Measurements from ENCODE around the gene LRRC4C. TPM values are rescaled to one million over a fixed set of nuclear protein-coding genes. Genes with fewer than 3 reads are reported as not detected.

LRRC4C gene
- total RNA-seq, 1 donor from 2014 or later, result 1.3 TPM

- no peak for TF ChIP-seq CTCF (IDR thresholded peaks at IDR 0.05; ENCODE audit: unreplicated experiment)
- H3K4me1 Mint-ChIP-seq (ENCODE audit: low read depth), result no peaks in the 10 kb centered on the region
Measured at GRCh38 chr11:40340911-40341310, 1118.5 kb downstream of the LRRC4C start.

GRCh38 chr11:40338739-40339138, 1120.7 kb downstream of the LRRC4C start:
- TF ChIP-seq CTCF (IDR thresholded peaks at IDR 0.05; ENCODE audit: unreplicated experiment), result no peak
- no peaks in the 10 kb centered on the region for H3K36me3 Mint-ChIP-seq (ENCODE audit: insufficient read depth)
- no peaks in the 10 kb centered on the region for H3K4me1 Mint-ChIP-seq (ENCODE audit: low read depth)
- no peak overlapping the region for H3K4me3 Mint-ChIP-seq (ENCODE audit: low read depth)
- H3K27ac Mint-ChIP-seq, result no peak overlapping the region
- no peak for DNase-seq (ENCODE audit: low spot score, unreplicated experiment)
- peaks cover 4% of the 10 kb centered on the region for H3K9me3 Mint-ChIP-seq (ENCODE audit: low read depth)
- H3K27me3 Mint-ChIP-seq, result no peaks in the 10 kb centered on the region

More at GRCh38 chr11:40340911-40341310, 1118.5 kb downstream of the LRRC4C start:
- Mint-ChIP-seq H3K27ac (no peak overlapping the region), H3K27me3 (no peaks in the 10 kb centered on the region), H3K9me3 (ENCODE audit: low read depth) (peaks cover 14% of the 10 kb centered on the region), H3K4me3 (ENCODE audit: low read depth) (no peak overlapping the region), H3K36me3 (ENCODE audit: insufficient read depth) (no peaks in the 10 kb centered on the region)
- no peak for DNase-seq (ENCODE audit: low spot score, unreplicated experiment)

- H3K27me3 Mint-ChIP-seq, result no peaks in the 10 kb centered on the region
- no peak for TF ChIP-seq CTCF (IDR thresholded peaks at IDR 0.05; ENCODE audit: unreplicated experiment)
- DNase-seq (ENCODE audit: low spot score, unreplicated experiment), result no peak
- H3K27ac Mint-ChIP-seq, result no peak overlapping the region
- no peak overlapping the region for H3K4me3 Mint-ChIP-seq (ENCODE audit: low read depth)
- no peaks in the 10 kb centered on the region for H3K4me1 Mint-ChIP-seq (ENCODE audit: low read depth)
- H3K36me3 Mint-ChIP-seq (ENCODE audit: insufficient read depth), result no peaks in the 10 kb centered on the region
- no peaks in the 10 kb centered on the region for H3K9me3 Mint-ChIP-seq (ENCODE audit: low read depth)
Measured at GRCh38 chr11:40338062-40338461, 1121.4 kb downstream of the LRRC4C start.

GRCh38 chr11:40337118-40337517, 1122.3 kb downstream of the LRRC4C start:
- H3K36me3 Mint-ChIP-seq (ENCODE audit: insufficient read depth), result no peaks in the 10 kb centered on the region
- no peaks in the 10 kb centered on the region for H3K9me3 Mint-ChIP-seq (ENCODE audit: low read depth)
- H3K4me1 Mint-ChIP-seq (ENCODE audit: low read depth), result no peaks in the 10 kb centered on the region
- no peak overlapping the region for H3K27ac Mint-ChIP-seq
- no peak for TF ChIP-seq CTCF (IDR thresholded peaks at IDR 0.05; ENCODE audit: unreplicated experiment)
- no peak overlapping the region for H3K4me3 Mint-ChIP-seq (ENCODE audit: low read depth)
- DNase-seq (ENCODE audit: low spot score, unreplicated experiment), result no peak
- no peaks in the 10 kb centered on the region for H3K27me3 Mint-ChIP-seq

GRCh38 chr11:40328890-40329614, 1130.4 kb downstream of the LRRC4C start:
- no peaks in the 10 kb centered on the region for H3K36me3 Mint-ChIP-seq (ENCODE audit: insufficient read depth)
- no peak for TF ChIP-seq CTCF (IDR thresholded peaks at IDR 0.05; ENCODE audit: unreplicated experiment)
- H3K4me1 Mint-ChIP-seq (ENCODE audit: low read depth), result peaks cover 5% of the 10 kb centered on the region
- peak overlapping the region; percentile 2 for H3K27ac Mint-ChIP-seq
- no peaks in the 10 kb centered on the region for H3K9me3 Mint-ChIP-seq (ENCODE audit: low read depth)
- H3K27me3 Mint-ChIP-seq, result no peaks in the 10 kb centered on the region
- DNase-seq (ENCODE audit: low spot score, unreplicated experiment), result no peak
- no peak overlapping the region for H3K4me3 Mint-ChIP-seq (ENCODE audit: low read depth)

Data from progenitor cell of endocrine pancreas (in vitro differentiated cells).